ENCODE measurements around the gene HOMER3.
"Not testable (repeated sequence)": the region's sequence is repeated elsewhere in the genome, so short reads cannot be mapped to it uniquely, and the experiment has no call there.

The HOMER3 gene

DNA sequence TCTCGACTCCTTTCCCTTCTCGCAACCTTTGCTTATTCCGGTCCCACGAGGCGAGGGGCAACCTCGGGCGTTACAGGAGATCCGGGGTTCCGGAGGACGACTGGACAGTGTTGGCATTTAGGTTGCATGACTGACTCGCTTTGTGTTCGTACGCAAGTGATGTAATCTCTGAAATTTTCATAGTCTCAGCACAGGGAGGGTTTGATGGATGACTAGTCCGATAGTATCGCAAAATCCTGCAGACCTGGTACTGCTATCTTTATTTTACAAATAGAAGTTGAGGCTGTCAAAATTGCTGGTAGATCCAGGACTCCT lies 21.2 kb downstream of the HOMER3 start:
- peaks cover 32% of the 10 kb centered on the region for H3K36me3 ChIP-seq (replicated peaks; ENCODE audit: low read depth, low read length)
- H2AFZ ChIP-seq (ENCODE audit: low read depth, low read length), result no peak overlapping the region
- H3K27me3 ChIP-seq (ENCODE audit: low read depth, low read length), result no peaks in the 10 kb centered on the region
- H3K79me2 ChIP-seq (ENCODE audit: low read length), result peaks cover 61% of the 10 kb centered on the region
- TF ChIP-seq, protein P1, sequence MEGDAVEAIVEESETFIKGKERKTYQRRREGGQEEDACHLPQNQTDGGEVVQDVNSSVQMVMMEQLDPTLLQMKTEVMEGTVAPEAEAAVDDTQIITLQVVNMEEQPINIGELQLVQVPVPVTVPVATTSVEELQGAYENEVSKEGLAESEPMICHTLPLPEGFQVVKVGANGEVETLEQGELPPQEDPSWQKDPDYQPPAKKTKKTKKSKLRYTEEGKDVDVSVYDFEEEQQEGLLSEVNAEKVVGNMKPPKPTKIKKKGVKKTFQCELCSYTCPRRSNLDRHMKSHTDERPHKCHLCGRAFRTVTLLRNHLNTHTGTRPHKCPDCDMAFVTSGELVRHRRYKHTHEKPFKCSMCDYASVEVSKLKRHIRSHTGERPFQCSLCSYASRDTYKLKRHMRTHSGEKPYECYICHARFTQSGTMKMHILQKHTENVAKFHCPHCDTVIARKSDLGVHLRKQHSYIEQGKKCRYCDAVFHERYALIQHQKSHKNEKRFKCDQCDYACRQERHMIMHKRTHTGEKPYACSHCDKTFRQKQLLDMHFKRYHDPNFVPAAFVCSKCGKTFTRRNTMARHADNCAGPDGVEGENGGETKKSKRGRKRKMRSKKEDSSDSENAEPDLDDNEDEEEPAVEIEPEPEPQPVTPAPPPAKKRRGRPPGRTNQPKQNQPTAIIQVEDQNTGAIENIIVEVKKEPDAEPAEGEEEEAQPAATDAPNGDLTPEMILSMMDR (IDR thresholded peaks at IDR 0.05; ENCODE audit: low read depth, low read length), result no peak
- TF ChIP-seq EZH2phosphoT487 (IDR thresholded peaks at IDR 0.05; ENCODE audit: low read depth), result no peak
- H3K27ac ChIP-seq (ENCODE audit: low read length), result no peak overlapping the region
- H3K4me3 ChIP-seq (ENCODE audit: low read length), result peak overlapping the region; percentile 83
- H4K20me1 ChIP-seq (ENCODE audit: insufficient read depth, low read length), result peaks cover 6% of the 10 kb centered on the region; the same call in 1 of the 2 replicates
- peak overlapping the region; percentile 68 for H3K4me2 ChIP-seq (ENCODE audit: low read length)
- peaks cover 13% of the 10 kb centered on the region for H3K4me1 ChIP-seq (ENCODE audit: low read length)
- H3K9ac ChIP-seq (ENCODE audit: low read length), result peak overlapping the region; percentile 69
- H3K9me3 ChIP-seq (ENCODE audit: insufficient read depth, low read length), result no peaks in the 10 kb centered on the region

GRCh38 chr19:18919086-18919899 lies 21.7 kb downstream of the HOMER3 start, which contains the start of the genes COPE and DDX49:
TSS of gene COPE (minus strand) at chr19:18919387. CDS start at chr19:18919348, 39 bp downstream.
TSS of gene DDX49 (plus strand) at chr19:18919715. CDS start at chr19:18919742, 27 bp downstream.
- TF ChIP-seq, protein P1 (IDR thresholded peaks at IDR 0.05; ENCODE audit: low read depth, low read length), result 0 out of 2 replicates have a peak, but pooled peaks have one; percentile 2
- no peak for TF ChIP-seq EZH2phosphoT487 (IDR thresholded peaks at IDR 0.05; ENCODE audit: low read depth)
- H3K36me3 ChIP-seq (replicated peaks; ENCODE audit: low read depth, low read length), result peaks cover 27% of the 10 kb centered on the region
- peak within 1 kb of the TSS; percentile 19; the same call in 1 of the 2 replicates for H2AFZ ChIP-seq (ENCODE audit: low read depth, low read length)
- H4K20me1 ChIP-seq (ENCODE audit: insufficient read depth, low read length), result peaks cover 6% of the 10 kb centered on the region; the same call in 1 of the 2 replicates
- H3K9ac ChIP-seq (ENCODE audit: low read length), result peak within 1 kb of the TSS; percentile 83
- peak within 1 kb of the TSS; percentile 85 for H3K4me3 ChIP-seq (ENCODE audit: low read length)
- H3K79me2 ChIP-seq (ENCODE audit: low read length), result peaks cover 64% of the 10 kb centered on the region
- H3K4me2 ChIP-seq (ENCODE audit: low read length), result peak within 1 kb of the TSS; percentile 73
- no peaks in the 10 kb centered on the region for H3K9me3 ChIP-seq (ENCODE audit: insufficient read depth, low read length)
- H3K4me1 ChIP-seq (ENCODE audit: low read length), result peaks cover 13% of the 10 kb centered on the region
- H3K27me3 ChIP-seq (ENCODE audit: low read depth, low read length), result no peaks in the 10 kb centered on the region
- peak within 1 kb of the TSS; percentile 57 for H3K27ac ChIP-seq (ENCODE audit: low read length)

DNA sequence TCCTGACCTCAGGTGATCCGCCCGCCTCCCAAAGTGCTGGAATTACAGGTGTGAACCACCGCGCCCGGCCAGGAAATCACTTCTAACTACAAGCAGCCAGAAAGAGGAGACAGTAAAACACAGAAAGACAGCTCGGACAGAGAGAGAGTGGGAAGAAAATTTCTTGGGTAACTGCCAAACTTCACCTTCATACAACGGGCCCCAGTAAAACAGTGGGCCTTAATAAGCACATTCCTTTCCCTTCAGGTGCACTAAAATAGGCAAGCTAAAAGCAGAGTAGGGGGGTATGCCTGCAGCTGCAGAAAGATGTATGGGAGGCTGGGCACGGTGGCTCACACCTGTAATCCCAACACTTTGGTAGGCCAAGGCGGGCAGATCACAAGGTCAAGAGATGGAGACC lies 23.4 kb downstream of the HOMER3 start:
- H3K9ac ChIP-seq (ENCODE audit: low read length); H3K27ac ChIP-seq (ENCODE audit: low read length); H2AFZ ChIP-seq (ENCODE audit: low read depth, low read length); H3K9me3 ChIP-seq (ENCODE audit: insufficient read depth, low read length); H3K27me3 ChIP-seq (ENCODE audit: low read depth, low read length); H3K4me2 ChIP-seq (ENCODE audit: low read length): not testable (repeated sequence)
- peaks cover 14% of the 10 kb centered on the region; the same call in 1 of the 2 replicates for H4K20me1 ChIP-seq (ENCODE audit: insufficient read depth, low read length)
- H3K4me1 ChIP-seq (ENCODE audit: low read length), result peaks cover 13% of the 10 kb centered on the region
- H3K36me3 ChIP-seq (replicated peaks; ENCODE audit: low read depth, low read length), result peaks cover 35% of the 10 kb centered on the region
- peak overlapping the region; percentile 85; the same call in 1 of the 2 replicates for H3K4me3 ChIP-seq (ENCODE audit: low read length)
- H3K79me2 ChIP-seq (ENCODE audit: low read length), result peaks cover 81% of the 10 kb centered on the region

DNA sequence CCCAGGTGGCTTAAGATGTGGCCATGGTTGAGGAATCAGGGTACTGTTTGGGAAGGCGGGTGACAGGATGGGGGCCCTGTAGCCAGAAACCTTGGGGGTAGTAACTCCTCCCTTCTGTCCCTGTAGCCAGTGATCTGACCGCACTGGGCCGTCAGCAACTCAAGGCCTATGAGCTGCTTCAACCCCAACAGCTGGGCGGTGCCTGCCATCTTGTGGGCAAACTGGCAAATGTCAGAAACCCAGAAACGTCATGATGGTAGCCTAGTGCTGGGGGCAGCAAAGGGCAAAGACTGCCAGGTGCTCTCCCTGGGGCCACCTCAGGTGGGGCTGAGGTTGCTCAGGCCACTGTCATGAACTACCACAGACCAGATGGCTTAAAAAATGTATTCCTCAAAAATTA lies 25.4 kb downstream of the HOMER3 start:
- no peak overlapping the region for H3K4me2 ChIP-seq (ENCODE audit: low read length)
- peaks cover 12% of the 10 kb centered on the region for H3K4me1 ChIP-seq (ENCODE audit: low read length)
- no peak overlapping the region for H2AFZ ChIP-seq (ENCODE audit: low read depth, low read length)
- no peak overlapping the region for H3K27ac ChIP-seq (ENCODE audit: low read length)
- TF ChIP-seq, protein P1 (IDR thresholded peaks at IDR 0.05; ENCODE audit: low read depth, low read length), result peak; percentile 49
- TF ChIP-seq EZH2phosphoT487 (IDR thresholded peaks at IDR 0.05; ENCODE audit: low read depth), result no peak
- peaks cover 32% of the 10 kb centered on the region for H3K36me3 ChIP-seq (replicated peaks; ENCODE audit: low read depth, low read length)
- peaks cover 70% of the 10 kb centered on the region for H3K79me2 ChIP-seq (ENCODE audit: low read length)
- H3K27me3 ChIP-seq (ENCODE audit: low read depth, low read length), result no peaks in the 10 kb centered on the region
- no peak overlapping the region for H3K4me3 ChIP-seq (ENCODE audit: low read length)
- no peaks in the 10 kb centered on the region for H3K9me3 ChIP-seq (ENCODE audit: insufficient read depth, low read length)
- H3K9ac ChIP-seq (ENCODE audit: low read length), result no peak overlapping the region
- peaks cover 14% of the 10 kb centered on the region; the same call in 1 of the 2 replicates for H4K20me1 ChIP-seq (ENCODE audit: insufficient read depth, low read length)

All from OCI-LY3 (cell line).